Lower lobe of right lung (tissue), 2 donors: ENCODE measurements around the gene SLCO4C1. TPM values are rescaled to one million over a fixed set of nuclear protein-coding genes. Genes with fewer than 3 reads are reported as not detected.

Source experiments
- ATAC-seq, 2 donors: fragments of 200-7000 bp; cut with Tn5 transposase; one replicate each; pipeline ENCODE4 v1.9.1; 2020 to 2022; ENCODE audit warnings: mild to moderate bottlenecking in 2 of 2, moderate library complexity in 2 of 2
- DNase-seq: peaks from one replicate; pipeline ENCODE4 v3.0.0-alpha.2; 2020
- H3K27ac ChIP-seq: fragments of 200-600 bp; one replicate; pipeline ENCODE4 v1.8.0; 2022
- H3K27me3 ChIP-seq: fragments of 200-600 bp; one replicate; pipeline ENCODE4 v1.8.0; 2022; ENCODE audit warnings: low read depth
- H3K36me3 ChIP-seq: fragments of 200-600 bp; one replicate; pipeline ENCODE4 v1.8.0; 2022; ENCODE audit warnings: mild to moderate bottlenecking
- H3K4me1 ChIP-seq: fragments of 200-600 bp; one replicate; pipeline ENCODE4 v1.8.0; 2022
- H3K4me3 ChIP-seq: fragments of 200-600 bp; one replicate; pipeline ENCODE4 v1.8.0; 2022; ENCODE audit warnings: mild to moderate bottlenecking
- H3K9me3 ChIP-seq: fragments of 200-600 bp; one replicate; pipeline ENCODE4 v1.8.0; 2022
- intact Hi-C: fragments of 100-400 bp; cut with DNase I; formaldehyde crosslinking; loops from one replicate; pipeline ENCODE4 v1.11.0; 2022
- total RNA-seq: library from RNA; stranded (reverse); fragmentation: NEBNext Ultra II Directional; extraction: Animal tissue kit (Norgen Biotek cat#: 25700); gene quantifications from one replicate; pipeline ENCODE4 v1.2.1, GENCODE V29; 2021
- TF ChIP-seq, protein P1 (sequence below): fragments of 200-600 bp; IDR thresholded peaks from one replicate; pipeline ENCODE4 v1.8.0; 2022; ENCODE audit warnings: antibody characterized with exemption, mild to moderate bottlenecking
- donor health status: DM: no; HTN: yes; CAD: no; lungs with severe emphysema.

Gene SLCO4C1
- total RNA-seq, 1 donor from 2014 or later, result 29.5 TPM

DNA sequence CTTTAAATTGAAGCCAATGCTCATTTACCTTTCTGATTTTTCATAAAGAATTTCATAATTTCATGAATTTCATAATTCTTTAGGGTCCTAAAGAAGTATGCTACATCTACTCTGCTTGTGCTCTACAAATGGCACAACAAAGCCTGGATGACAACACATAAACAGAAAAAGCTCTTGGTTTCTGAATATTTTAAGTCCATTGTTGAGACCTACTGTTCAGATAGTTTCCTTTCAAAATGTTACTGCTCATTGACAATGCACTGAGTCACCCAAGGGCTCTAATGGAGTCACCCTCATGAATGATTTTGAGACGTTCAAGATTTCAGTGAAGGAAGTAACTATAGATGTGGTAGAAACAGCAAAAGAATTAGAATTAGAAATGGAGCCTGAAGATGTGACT, 74.1 kb downstream of the SLCO4C1 start:
- no peak for ATAC-seq
- Histone ChIP-seq H3K4me1 (no peaks in the 10 kb centered on the region), H3K36me3 (no peaks in the 10 kb centered on the region), H3K27me3 (no peaks in the 10 kb centered on the region), H3K27ac (no peak overlapping the region), H3K4me3 (no peak overlapping the region), H3K9me3 (no peaks in the 10 kb centered on the region)
- no peak for DNase-seq
- intact Hi-C loops, result no loop called here
- TF ChIP-seq, protein P1, sequence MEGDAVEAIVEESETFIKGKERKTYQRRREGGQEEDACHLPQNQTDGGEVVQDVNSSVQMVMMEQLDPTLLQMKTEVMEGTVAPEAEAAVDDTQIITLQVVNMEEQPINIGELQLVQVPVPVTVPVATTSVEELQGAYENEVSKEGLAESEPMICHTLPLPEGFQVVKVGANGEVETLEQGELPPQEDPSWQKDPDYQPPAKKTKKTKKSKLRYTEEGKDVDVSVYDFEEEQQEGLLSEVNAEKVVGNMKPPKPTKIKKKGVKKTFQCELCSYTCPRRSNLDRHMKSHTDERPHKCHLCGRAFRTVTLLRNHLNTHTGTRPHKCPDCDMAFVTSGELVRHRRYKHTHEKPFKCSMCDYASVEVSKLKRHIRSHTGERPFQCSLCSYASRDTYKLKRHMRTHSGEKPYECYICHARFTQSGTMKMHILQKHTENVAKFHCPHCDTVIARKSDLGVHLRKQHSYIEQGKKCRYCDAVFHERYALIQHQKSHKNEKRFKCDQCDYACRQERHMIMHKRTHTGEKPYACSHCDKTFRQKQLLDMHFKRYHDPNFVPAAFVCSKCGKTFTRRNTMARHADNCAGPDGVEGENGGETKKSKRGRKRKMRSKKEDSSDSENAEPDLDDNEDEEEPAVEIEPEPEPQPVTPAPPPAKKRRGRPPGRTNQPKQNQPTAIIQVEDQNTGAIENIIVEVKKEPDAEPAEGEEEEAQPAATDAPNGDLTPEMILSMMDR, result no peak

DNA sequence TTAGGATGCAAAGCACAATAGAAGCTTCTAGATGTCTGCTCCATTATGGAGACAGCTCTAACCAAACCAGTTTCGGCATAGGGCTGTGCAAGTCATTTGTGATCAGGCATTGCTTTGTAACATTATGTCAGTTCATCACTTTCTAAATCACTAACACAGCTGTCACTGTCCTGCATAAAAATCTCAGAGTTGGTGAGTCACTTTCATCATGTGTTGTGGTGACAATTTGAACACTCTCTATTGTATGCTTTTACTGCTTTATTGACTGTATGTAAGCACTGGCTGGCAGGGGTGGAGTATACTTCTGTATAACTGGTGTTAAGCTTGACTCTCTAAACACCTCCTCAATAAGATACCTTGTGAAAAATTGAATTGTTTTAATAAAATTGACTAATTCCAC, 77.9 kb downstream of the SLCO4C1 start:
- no peak overlapping the region for H3K27ac ChIP-seq
- no peaks in the 10 kb centered on the region for H3K9me3 ChIP-seq
- intact Hi-C loops, result no loop called here
- no peaks in the 10 kb centered on the region for H3K36me3 ChIP-seq
- TF ChIP-seq, protein P1, result no peak
- DNase-seq (no peak), ATAC-seq (no peak)
- no peaks in the 10 kb centered on the region for H3K27me3 ChIP-seq
- H3K4me1 ChIP-seq, result no peaks in the 10 kb centered on the region
- no peak overlapping the region for H3K4me3 ChIP-seq

DNA sequence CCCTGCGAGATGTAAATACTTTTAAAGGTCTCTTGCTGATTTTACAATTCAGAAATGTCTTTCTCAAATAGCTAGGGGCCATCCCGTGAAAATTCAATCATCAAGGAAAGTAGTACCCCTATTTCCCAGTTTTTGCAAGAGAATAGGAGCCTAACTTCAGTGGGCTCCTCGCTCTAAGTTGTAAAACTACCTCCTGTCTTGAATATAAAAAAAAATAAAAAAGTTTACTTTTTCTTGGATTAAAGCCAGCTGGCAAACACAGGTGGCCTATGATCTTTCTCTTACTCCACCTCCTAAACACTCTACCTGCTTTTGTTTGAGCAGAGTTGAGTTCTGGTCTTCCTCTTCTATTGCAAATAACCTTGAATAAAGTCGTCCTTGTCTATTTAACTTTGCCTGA, 79.4 kb downstream of the SLCO4C1 start:
- Histone ChIP-seq H3K27ac (no peak overlapping the region), H3K4me3 (no peak overlapping the region), H3K4me1 (no peaks in the 10 kb centered on the region), H3K27me3 (no peaks in the 10 kb centered on the region), H3K36me3 (no peaks in the 10 kb centered on the region), H3K9me3 (no peaks in the 10 kb centered on the region)
- intact Hi-C loops, result no loop called here
- DNase-seq, result no peak
- TF ChIP-seq, protein P1, result no peak
- no peak for ATAC-seq

DNA sequence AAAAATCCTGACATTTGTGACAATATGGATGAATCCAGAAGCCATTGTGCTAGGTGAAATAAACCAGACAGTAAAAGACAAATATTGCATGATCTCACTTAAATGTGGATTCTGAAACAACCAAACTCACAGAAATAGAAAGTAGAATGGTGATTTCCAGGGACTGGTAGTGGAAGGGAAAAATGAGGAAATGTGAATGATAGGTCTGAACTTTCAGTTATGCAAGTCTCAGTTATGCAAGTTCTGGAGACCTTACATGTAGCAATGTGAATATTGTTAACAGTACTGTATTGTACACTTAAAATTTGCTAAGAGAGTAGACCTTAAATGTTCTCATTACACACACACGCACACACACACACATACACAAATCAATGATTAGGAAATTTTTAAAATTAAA, 84.9 kb downstream of the SLCO4C1 start:
- ATAC-seq (peak; percentile 35 to 37), DNase-seq (no peak)
- intact Hi-C loops, result no loop called here
- Histone ChIP-seq H3K4me3 (no peak overlapping the region), H3K9me3 (no peaks in the 10 kb centered on the region), H3K36me3 (no peaks in the 10 kb centered on the region), H3K4me1 (no peaks in the 10 kb centered on the region), H3K27ac (no peak overlapping the region), H3K27me3 (no peaks in the 10 kb centered on the region)
- TF ChIP-seq, protein P1, result no peak

DNA sequence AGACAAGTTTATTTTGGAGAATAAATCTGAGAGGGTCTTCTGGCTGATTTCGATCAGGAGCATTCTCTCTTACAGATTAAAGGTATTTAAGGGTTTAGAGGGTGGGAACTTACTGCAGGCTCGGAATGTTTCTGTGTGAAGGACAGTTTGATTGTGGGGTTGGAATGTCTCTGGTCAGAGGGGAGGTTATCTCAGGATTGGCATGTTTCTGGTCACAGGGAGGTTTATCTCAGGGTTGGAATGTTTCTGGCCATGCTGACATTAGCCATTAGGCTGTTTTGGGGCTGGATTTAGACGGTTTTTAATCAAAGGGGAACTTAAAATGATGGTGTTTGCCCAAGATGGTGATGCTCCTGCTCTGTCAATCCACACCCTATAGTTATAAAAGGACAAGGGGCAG, 95.2 kb downstream of the SLCO4C1 start:
- Histone ChIP-seq H3K36me3 (no peaks in the 10 kb centered on the region), H3K9me3 (no peaks in the 10 kb centered on the region), H3K4me3 (no peak overlapping the region), H3K27me3 (no peaks in the 10 kb centered on the region), H3K4me1 (no peaks in the 10 kb centered on the region), H3K27ac (no peak overlapping the region)
- intact Hi-C loops, result no loop called here
- ATAC-seq (no peak), DNase-seq (no peak)
- TF ChIP-seq, protein P1, result no peak

DNA sequence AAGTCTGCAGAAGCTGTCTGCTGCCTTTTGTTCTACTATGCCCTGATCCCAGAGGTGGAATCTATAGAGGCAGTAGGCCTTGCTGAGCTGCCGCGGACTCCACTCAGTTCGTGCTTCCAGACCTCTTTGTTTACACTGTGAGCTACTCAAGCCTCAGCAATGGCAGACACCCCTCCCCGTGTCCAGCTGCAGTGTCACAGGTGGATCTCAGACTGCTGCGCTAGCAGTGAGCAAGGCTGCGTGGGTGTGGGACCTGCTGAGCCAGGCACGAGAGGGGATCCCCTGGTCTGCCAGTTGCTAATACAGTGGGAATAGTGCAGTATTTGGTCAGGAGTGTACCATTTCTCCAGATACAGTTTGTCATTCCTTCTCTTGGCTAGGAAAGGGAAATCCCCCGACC, 99.6 kb downstream of the SLCO4C1 start:
- H3K4me1 ChIP-seq, result no peaks in the 10 kb centered on the region
- no peak overlapping the region for H3K4me3 ChIP-seq
- no peaks in the 10 kb centered on the region for H3K9me3 ChIP-seq
- no peak overlapping the region for H3K27ac ChIP-seq
- no peaks in the 10 kb centered on the region for H3K36me3 ChIP-seq
- no peaks in the 10 kb centered on the region for H3K27me3 ChIP-seq
- intact Hi-C loops, result no loop called here
- DNase-seq (no peak), ATAC-seq (no peak)
- TF ChIP-seq, protein P1, result no peak
